GM04504 (cell line): ENCODE data around the gene PAX7.
"Not testable (repeated sequence)": the region's sequence is repeated elsewhere in the genome, so short reads cannot be mapped to it uniquely, and the experiment has no call there.

Experiments used
- DNase-seq: peaks from one replicate; pipeline ENCODE4 v3.0.0-alpha.2; 2012; ENCODE audit warnings: low read depth

Gene PAX7

GRCh38 chr1:18630511-18631495 is at the start of gene PAX7:
PAX7 (plus strand) TSS chr1:18630846; CDS start chr1:18631604, 758 bp downstream.
- DNase-seq = no peak

GRCh38 chr1:18581420-18581880 is 49.2 kb upstream of the PAX7 start:
- DNase-seq = no peak

GRCh38 chr1:18582890-18583289 is 47.8 kb upstream of the PAX7 start:
- DNase-seq = no peak

- DNase-seq = no peak
These were observed 47.2 kb upstream of the PAX7 start for GRCh38 chr1:18583326-18583941.

- not testable (repeated sequence) for DNase-seq
These were observed 44.6 kb upstream of the PAX7 start for GRCh38 chr1:18586016-18586415.

- no peak for DNase-seq
These were observed 42.6 kb upstream of the PAX7 start for GRCh38 chr1:18588093-18588492.

- no peak for DNase-seq
These were observed 38.3 kb upstream of the PAX7 start for GRCh38 chr1:18592368-18592767.

- DNase-seq = peak; percentile 12
These were observed 33.2 kb upstream of the PAX7 start for GRCh38 chr1:18597160-18598042.

GRCh38 chr1:18599086-18599485 is 31.6 kb upstream of the PAX7 start:
- DNase-seq = no peak

- DNase-seq = no peak
These were observed 30.9 kb upstream of the PAX7 start for GRCh38 chr1:18599704-18600103.

GRCh38 chr1:18602533-18603211 is 28.0 kb upstream of the PAX7 start:
- no peak for DNase-seq

GRCh38 chr1:18603212-18603852 is 27.3 kb upstream of the PAX7 start:
- DNase-seq = no peak

- DNase-seq = no peak
These were observed 24.0 kb upstream of the PAX7 start for GRCh38 chr1:18606443-18607288.

GRCh38 chr1:18607289-18607760 is 23.3 kb upstream of the PAX7 start:
- no peak for DNase-seq

GRCh38 chr1:18608534-18608933 is 22.1 kb upstream of the PAX7 start:
- no peak for DNase-seq

- DNase-seq = no peak
These were observed 19.3 kb upstream of the PAX7 start for GRCh38 chr1:18611311-18611710.

GRCh38 chr1:18612073-18612472 is 18.6 kb upstream of the PAX7 start:
- no peak for DNase-seq

- no peak for DNase-seq
These were observed 16.4 kb upstream of the PAX7 start for GRCh38 chr1:18614069-18614735.
